GM10847 (cell line): ENCODE measurements around the gene GPR137B.

ENCODE experiments used
- POLR2A ChIP-seq: IDR thresholded peaks from 2 replicates; pipeline ENCODE4 v1.6.1; 2011; ENCODE audit not compliant: insufficient read length; ENCODE audit errors: extremely low read depth

The GPR137B gene

DNA sequence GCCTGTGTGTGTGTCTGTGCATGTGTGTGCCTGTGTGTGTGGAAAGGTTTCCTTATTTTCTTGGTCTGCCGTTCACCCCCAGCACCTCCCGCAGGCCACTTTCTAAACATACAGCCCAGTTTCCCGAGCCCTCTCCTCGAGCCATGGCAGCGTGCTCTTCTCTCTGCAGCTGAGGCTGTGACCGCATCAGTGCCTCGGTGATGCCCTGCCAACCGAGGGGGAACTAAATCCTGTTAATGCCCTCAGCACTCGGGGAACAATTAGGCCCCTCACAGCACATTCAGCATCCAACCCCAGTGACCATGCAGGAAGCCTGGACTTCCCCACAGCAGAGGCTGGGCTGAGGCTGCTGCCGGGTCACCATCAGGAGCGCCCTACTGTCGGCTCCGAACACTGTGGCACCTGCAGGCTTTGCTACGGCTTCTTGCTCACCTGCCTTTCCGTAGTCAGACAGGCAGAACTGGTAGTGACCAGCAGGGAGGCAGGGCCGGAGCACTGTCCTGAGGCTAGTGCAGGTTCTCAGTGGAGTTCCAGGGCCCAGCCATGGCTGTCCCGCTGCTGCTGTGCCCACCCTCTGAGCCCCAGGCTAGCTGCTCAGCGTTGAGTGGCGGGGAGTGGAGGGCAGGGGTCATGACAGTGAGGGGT is 8.1 kb downstream of the GPR137B start:
- no peak for TF ChIP-seq POLR2A

DNA sequence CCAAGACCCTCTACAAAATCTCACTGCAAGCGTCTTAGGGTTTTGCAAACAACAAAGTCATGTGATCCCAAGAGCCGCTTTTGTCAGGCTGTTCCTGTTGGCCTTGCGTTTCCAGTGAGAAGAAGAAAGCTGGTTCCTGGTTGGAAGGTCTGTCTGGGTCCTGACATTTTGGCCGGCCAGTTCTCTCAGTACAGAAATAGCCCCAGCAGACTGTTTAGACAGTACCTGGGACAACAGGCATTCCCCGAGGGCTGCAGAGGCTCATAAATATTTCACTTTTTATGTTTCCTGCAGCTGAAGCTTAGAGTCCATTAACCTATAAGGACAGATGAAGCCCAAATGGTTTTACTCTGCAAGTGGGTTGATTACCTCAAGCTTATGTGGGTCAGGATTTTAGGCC is 8.6 kb downstream of the GPR137B start:
- no peak for TF ChIP-seq POLR2A

DNA sequence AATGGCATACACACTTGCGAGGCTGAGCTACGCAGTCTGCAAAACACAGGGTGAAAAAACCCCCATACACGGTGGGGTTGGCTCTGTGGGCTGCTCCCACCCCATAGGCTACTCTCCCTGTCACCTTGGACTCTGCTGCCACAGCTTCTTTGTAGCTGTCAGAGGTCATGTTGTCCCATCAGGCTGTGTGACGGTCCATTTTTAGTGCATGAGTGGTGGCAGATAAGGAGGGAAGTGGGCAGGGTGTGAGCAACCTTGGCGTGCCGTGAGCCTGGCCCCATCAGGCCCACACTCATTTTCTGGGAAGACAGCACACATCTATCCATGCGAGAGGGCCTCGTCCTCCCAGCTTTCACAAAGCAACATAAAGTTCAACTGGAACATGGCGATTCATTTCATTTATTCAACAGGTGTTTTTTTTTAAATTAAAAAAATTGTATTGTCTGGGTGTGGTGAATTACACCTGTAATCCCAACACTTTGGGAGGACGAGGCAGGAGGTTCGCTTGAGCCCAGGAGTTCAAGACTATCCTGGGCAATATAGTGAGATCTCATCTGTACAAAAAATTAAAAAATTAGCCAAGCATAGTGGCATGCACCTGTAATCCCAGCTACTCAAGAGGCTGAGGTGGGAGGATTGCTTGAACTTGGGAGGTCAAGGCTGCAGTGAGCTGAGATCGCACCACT is 9.5 kb downstream of the GPR137B start:
- TF ChIP-seq POLR2A = no peak

GRCh38 chr1:236154126-236154525 is 11.8 kb downstream of the GPR137B start:
- TF ChIP-seq POLR2A = no peak

DNA sequence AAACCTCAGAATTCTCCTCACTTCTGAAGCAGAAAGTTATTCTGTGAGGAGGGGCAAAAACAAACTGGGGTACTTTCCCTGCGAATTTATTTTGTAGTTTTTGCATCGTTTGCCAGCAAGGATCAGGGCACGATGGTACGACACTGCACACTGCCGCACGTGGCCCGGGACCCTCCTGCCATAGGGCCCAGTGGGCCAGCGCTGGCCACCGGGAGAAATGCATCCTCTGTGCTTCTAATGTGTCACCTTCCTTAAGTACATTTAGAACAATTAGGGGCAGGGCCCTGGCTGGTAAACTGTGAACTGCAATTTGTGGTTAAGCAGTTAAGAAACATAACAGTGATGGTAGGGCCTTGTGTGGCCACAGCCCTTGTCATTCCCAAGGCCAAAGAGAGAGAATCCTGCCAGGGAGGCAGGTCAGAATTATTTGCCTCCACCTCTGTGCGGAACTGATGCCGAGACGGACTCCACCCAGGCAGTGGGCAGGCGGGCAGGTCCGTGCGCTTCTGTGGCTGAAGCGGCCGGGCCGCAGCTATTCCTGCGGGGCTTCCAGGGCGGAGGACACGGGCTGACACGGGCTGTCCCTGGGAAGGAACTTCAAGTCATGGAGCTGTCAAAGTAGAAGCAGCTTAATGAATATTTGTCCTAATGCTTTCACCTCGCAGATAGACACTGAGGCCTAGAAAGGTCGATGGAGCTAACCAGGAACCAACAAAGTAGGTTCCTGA is 12.5 kb downstream of the GPR137B start:
- TF ChIP-seq POLR2A = no peak

DNA sequence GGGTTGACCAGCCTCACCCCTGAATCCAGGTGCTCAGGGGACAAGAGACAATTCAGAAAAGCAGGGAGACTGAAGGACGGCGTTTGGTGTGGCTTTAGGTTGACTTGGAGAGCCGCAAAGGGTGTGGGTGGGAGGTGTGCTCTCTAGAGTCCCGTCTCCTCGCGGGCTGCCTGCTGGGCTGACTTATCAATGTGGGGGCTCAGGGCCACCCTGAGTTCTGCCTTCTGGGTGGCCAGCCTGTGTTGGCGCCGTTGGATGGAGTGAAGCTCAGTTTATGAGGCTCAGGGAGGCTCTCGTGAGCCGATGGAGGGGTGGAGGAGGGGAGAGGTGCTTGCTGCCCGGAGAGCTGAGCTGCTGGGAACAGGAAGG is 13.0 kb downstream of the GPR137B start:
- no peak for TF ChIP-seq POLR2A

DNA sequence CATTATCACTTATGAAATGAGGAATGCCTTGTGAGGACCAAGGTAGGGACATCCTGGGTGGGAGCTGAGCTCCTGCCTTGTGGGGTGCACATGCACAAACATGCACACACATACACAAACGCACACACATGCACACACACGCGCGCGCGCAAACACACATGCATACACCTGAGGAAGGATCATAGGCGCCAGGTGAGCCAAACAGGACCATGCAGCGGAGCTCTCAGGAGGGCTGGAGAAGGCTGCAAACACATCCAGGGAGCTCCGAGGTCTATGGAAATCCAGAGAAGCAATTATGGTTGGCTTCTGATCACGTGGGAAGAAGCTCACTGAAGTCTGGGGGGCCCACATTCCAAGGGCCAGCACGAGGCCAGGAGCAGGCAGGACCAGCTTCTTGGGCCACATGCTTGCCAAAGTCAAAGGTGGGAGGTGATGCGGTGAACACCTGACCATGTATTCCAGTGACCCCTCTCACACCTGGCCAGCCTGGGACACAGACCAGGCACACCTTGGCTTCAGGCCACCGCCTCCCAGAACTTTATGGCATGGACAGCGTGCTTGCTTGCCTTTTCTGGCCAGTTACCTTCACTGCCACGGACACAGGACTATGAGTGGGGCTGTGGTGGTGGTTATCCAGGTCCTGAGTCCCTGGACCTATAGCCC is 13.6 kb downstream of the GPR137B start:
- no peak for TF ChIP-seq POLR2A

DNA sequence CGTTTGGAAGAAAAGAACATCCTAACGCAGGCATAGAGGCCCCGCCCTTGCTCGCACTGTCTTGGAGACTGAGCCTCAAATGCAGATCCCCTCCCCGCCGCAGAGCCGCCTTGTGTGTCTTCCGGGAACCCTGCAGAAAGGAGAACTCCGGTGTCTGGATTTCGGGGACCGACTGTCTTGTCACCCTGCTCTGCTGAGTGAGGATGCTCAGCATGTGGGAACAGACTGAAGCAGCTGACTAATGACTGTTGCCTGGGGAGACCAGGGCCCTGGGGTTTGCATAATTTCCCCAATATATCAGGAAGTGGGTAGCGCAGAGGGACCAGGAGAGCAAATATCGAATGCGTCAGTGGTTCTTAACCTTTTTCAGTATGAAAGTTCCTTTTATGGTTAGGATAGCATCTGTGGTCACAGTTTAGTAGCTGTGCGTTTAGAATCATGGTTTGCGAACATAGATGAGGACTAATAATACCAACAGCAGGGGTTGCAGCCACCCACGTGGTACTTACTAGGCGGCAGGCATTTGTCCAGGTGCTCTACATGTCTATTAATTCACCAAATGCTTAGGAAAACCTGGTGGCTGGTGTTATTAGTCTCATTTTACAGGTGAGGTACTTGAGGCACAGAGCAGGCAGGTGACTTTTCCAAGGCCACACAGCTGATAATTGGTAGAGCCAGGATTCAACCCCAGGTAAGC is 14.3 kb downstream of the GPR137B start:
- TF ChIP-seq POLR2A = peak; percentile 42

- no peak for TF ChIP-seq POLR2A
These were observed 16.4 kb downstream of the GPR137B start for GRCh38 chr1:236158719-236159118.

DNA sequence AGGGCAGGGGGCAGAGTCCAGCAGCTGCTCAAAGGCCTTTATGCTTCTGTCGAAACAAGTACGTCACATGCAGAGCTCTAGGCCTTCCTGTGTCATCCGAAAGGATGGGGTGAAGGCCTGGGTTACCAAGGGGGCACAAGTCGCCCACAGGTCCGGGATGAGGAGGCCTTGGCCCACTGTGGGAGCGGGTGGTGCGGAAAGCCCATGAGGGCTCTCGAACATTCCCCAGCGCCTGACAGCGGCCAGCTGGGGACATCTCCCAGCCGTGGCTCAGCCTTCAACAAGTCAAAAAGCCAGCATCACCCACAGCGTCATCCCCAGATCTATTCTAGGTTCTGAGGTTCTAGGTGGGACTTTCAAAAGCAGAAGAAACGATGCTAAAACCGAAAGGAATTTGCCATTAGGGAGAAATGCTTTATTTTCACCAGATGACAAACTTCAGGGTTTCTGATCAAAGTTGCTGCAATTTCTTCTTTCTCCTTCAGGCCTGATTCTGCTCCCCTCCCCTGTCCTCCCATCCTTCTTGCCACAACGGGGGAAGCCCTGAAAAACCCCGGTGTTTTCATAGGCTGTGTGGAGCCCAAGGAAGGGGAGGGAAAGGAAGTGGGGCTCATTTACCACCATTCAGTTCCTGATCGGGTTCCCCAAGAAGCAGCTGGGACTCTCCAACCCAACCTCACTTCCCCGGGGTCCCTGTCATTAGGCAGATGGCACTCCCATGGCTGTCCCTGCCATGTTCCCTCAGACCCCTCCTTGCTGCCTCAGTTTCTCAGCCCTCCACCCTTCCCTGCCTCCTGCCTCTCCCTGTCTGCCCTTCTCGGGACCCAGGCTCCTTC is 17.6 kb downstream of the GPR137B start:
- peak; percentile 18 for TF ChIP-seq POLR2A

DNA sequence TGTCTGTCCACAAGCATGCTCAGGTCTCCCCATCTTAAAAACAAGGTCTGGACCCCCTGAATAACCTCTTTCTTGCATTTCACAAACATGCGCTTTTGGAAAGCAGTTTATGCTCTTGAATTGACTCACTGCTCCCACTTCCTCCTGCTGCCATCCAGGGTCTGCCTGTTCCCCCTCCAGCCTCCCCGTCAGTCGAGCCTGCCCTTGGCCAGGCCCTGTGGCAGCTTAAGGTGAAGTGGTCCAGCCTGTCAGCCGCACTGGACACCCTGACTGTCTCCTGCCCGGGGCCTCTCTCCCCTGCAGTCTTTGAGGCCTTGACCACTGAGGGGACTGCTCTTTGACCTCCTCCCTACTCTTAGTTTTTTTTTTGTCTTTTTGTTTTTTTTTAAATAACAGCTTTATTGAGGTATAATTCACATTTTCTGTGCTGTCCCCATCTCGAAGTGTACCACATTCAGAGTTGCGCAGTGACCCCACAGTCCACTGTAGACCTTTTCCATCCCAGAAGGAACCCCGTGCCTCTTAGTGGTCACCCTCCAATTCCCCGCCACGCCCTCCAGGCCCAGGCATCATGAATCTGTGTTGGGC is 18.3 kb downstream of the GPR137B start:
- TF ChIP-seq POLR2A = no peak

- TF ChIP-seq POLR2A = no peak
These were observed 18.9 kb downstream of the GPR137B start for GRCh38 chr1:236161230-236161629.

DNA sequence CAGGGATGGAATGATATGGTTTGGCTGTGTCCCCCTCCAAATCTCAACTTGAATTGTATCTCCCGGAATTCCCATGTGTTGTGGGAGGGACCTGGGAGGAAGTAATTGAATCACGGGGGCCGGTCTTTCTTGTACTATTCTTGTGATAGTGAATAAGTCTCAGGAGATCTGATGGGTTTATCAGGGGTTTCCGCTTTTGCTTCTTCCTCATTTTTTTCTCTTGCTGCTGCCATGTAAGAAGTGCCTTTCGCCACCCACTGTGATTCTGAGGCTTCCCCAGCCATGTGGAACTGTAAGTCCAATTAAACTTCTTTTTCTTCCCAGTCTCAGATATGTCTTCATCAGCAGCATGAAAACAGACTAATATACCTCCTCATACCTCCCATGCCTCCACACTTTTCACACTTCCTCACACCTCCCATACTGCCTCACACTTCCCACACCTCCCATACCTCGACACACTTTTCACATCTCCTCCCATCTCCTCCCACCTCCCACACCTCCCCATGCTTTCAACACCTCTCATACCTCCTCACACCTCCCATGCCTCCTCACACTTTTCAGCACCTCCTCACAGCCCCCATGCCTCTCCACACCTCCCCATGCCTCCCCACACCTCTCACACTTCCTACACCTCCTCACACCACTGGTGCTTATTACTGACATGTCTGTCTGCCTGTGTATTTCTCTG is 21.3 kb downstream of the GPR137B start:
- TF ChIP-seq POLR2A = no peak
